AG08396 (cell line): ENCODE measurements around the gene CASKIN1.
"Not testable (repeated sequence)": the region's sequence is repeated elsewhere in the genome, so short reads cannot be mapped to it uniquely, and the experiment has no call there.

Experiments
- DNase-seq: peaks from one replicate; pipeline ENCODE4 v3.0.0; 2012; ENCODE audit warnings: low spot score, mixed read lengths

The CASKIN1 gene, protein sequence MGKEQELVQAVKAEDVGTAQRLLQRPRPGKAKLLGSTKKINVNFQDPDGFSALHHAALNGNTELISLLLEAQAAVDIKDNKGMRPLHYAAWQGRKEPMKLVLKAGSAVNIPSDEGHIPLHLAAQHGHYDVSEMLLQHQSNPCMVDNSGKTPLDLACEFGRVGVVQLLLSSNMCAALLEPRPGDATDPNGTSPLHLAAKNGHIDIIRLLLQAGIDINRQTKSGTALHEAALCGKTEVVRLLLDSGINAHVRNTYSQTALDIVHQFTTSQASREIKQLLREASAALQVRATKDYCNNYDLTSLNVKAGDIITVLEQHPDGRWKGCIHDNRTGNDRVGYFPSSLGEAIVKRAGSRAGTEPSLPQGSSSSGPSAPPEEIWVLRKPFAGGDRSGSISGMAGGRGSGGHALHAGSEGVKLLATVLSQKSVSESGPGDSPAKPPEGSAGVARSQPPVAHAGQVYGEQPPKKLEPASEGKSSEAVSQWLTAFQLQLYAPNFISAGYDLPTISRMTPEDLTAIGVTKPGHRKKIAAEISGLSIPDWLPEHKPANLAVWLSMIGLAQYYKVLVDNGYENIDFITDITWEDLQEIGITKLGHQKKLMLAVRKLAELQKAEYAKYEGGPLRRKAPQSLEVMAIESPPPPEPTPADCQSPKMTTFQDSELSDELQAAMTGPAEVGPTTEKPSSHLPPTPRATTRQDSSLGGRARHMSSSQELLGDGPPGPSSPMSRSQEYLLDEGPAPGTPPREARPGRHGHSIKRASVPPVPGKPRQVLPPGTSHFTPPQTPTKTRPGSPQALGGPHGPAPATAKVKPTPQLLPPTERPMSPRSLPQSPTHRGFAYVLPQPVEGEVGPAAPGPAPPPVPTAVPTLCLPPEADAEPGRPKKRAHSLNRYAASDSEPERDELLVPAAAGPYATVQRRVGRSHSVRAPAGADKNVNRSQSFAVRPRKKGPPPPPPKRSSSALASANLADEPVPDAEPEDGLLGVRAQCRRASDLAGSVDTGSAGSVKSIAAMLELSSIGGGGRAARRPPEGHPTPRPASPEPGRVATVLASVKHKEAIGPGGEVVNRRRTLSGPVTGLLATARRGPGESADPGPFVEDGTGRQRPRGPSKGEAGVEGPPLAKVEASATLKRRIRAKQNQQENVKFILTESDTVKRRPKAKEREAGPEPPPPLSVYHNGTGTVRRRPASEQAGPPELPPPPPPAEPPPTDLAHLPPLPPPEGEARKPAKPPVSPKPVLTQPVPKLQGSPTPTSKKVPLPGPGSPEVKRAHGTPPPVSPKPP (N-terminal part only)

DNA sequence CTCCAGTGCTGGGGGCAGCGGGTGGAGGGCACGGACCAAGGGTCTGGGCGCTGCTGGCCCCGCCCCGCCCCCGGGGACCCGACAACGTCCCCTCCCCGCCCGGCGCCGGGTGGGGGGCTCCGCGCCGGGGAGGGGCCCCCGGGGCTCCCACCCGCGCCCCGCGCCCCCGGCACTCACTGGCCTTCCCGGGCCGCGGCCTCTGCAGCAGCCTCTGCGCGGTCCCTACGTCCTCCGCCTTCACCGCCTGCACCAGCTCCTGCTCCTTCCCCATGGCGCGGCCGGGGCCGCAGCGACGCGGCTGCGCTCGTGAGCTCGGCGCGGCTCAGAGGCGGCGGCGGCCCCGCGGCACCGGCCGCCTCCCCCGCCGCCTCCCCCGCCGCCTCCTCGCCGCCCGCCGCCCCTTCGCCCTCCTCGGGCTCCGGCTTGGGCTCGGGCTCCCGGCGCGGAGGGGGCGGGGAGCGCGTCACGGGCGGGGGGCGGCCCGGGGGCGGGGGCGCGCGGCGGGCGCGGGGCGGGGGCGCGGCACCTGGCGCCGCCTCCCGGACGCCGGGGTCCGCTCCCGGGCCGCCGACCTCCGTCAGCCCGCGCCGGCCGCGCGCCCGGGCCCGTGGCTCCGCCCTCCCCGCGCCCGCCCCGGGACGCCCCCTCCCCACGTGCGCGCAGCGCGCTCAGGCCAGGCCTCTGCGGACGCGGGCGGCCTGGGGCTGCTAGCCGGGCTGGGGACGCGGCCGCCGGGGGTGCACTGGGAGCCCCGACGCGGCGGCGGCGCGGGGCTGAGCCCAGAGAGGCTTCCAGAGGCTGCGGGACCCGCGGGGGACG, at the start of gene CASKIN1:
Gene CASKIN1, minus strand, starts transcription at position 444 of the 819 bp plus-strand sequence. Its CDS starts 173 bp downstream, at position 271.
- peak; percentile 66 for DNase-seq

DNA sequence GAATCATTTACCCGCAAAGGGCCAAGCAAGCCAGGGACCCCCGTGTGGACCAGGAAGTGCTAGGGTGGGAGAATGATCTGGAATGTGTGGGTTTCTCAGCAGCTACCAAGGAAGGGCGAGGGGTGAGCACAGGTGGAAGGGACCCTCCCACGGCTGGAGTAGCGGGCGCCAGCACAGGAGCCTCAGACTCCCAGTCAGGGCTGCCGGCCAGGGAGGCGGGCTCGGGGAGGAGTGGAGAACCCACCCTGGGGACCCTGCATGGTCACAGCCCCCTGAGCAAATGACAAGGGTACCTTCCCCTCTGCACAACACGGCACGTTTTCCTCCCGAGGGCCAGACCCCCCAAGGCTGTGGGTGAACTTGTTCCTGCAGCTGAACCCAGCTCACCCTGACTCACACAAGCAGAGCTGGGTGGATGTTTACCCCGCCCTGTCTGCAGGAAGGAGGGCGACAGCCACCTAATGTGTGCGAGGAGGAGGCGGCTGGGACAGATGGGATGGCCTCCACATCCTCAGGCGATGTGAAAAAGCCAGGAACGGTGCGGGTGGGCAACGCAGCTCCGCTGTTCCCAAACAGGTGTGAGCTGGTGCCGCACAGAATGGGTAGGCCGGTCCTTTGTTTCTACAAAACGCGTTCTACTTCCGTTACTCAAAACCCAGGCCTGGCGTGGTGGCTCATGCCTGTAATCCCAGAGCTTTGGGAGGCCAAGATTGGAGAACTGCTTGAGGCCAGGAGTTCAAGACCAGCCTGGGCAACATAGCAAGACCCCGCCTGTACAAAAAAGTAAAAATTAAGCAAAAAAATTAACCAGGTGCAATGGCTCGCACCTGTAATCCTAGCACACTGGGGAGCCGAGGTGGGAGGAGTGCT, 48.8 kb upstream of the CASKIN1 start:
- DNase-seq: no peak

DNA sequence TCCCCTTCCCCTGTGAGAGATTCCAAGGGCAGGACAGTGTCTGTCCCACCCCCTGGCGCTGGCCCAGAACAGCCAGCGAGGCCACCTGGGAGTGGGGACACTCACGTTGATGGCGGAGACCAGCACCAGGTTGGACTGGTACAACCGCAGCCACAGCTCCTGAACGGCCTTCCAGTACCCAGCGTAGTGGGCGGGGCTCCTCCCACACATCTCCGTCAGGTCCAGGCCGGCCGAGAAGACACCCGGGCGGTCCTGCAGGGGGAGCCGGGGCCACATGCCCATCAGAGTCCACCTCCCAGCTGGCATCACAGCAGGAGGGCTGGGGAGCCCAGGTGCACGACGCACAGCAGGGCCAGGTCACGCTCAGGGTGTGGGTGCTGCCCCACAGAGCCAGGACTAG, 47.9 kb upstream of the CASKIN1 start:
- DNase-seq: no peak

DNA sequence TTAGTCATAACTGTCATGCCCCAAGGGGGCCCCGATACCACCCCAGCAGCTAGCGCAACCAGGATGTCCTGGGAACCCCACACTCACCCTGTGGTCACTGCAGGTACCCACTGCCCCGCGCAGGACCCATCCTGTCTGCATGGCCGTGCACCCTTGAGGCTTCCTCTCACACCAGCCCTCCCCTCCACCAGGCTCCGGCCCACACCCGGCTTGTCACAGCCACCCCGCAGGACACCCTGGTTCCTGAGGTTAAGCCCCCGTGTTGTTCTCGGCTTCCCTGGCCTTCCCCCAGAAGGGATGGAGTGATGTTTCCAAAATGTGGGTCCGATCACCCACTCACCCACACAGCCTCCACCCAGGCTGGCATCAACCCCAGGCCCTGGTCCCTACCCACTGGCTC, 47.4 kb upstream of the CASKIN1 start:
- no peak for DNase-seq

DNA sequence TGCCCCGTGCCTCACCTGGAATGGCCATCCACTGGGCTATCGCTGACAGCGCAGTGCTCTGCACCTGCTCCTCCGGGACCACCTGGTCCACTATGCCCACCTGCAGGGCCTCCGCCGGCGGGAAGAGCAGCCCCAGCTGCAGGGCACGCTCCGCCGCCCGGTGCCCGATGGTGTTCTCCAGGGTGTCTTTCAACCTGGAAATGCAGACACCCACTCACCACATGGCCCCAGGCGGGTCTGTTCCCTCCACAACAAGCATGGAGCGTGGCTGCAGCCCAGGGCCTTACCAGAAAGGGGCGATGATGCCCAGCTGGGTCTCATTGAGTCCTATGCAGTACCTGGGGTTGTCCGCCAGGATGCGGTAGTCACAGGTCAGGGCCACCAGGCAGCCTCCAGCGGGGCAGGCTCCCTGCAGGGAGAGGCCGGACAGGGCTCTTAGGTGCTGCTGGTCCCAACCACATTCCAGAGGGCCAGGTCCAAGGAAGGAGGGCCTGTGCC, 46.7 kb upstream of the CASKIN1 start:
- DNase-seq: no peak

DNA sequence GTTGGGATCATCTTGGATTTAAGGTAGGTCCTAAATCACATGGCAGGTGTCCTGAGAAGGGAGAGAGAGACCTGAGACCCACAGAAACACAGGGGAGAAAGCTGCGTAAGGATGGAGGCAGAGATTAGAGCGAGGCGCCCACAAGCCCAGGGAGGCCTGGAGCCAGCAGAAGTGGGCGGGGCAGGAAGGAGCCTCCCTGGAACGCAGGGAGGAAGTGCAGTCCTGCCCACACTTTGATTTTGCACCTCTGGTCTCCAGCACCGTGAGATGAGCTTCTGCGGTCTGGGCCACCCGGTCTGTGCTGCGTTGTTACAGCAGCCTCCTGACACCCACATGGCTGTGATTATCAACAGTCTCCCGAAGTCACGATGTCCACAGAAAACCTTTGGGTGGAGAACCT, 46.2 kb upstream of the CASKIN1 start:
- DNase-seq: no peak

DNA sequence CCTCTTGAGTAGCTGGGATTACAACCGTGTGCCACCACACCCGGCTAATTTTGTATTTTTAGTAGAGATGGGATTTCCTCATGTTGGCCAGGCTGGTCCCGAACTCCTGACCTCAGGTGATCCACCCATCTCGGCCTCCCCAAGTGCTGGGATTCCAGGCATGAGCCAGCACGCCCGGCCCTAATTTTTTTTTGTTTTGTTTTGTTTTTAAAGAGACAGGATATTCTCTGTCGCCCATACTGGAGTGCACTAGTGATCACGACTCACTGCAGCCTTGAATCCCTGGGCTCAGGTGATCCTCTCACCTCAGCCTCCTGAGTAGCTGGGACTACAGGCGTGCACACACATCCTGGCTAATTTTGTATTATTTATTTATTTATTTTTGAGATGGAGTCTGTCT, 43.9 kb upstream of the CASKIN1 start:
- DNase-seq: not testable (repeated sequence)

DNA sequence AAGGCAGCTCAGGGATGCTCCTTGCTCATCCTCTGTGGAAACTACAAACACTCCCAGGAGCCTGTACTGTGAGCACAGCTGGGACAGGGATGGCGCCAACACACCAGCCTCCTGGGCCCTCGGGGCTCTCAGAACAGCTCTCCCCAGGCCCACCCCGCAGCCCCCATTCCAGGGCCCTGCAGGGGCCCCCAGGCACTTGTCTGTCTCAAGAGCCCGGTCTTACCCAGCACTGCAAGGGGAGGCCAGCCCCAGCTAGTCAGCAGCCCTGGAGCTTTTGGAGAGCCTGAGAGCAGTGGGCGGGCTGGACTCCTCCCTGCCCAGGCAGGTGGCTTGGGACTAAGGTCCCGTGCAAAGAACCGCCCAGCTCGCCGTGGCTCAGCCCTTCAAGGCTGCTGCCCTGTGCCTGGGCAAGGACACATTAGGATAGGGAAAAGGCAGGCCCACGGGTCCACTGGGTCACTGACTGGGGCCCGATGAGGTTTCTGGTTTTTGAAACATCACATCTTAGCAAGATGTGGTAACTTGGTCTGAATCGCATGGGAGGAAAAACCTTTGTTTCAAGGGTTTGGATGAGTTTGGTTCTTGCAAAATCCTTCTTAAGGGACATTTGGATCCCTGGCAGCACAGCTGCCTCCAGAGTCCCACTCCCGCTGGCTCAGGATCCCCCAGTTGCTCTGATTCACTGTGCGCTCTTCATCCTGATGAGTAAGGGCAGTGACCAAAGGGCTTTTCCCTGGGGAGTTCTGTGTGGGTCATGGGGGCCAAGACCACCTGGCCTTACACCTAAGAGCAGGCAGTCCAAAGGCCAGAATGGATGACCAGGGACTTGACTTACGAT, 42.7 kb upstream of the CASKIN1 start:
- no peak for DNase-seq

DNA sequence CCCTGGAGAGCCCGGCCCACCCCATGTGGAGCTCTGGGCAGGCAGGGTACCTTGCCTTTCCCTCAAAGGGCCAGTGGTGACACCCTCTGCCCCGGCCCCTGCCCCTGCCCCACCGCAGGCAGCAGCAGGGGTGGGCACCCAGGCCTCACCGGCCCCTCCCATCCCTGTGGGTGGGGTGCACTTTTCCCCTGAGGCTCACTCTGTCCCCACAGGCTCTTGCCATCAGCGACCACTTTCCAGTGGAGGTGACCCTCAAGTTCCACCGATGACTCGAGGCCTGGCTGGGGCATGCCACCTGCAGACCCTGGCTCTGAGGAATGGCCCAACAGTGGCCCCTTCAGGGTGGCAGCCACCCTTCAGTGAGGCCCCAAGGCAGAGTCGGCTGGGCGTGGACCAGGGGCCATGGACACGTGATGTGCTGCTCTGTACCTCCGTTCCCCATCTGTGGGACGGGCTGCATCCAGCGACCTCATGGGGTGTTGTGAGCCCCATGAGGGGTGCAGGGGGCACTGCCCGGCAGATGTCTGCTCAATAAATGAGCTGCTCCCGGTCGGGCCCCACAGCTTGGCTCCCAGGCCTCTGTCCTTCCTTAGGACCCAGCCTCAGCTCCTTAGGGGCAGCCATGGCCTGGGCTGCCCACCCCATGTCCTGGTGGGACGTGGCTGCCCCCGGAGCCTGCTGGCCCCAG, 41.9 kb upstream of the CASKIN1 start:
- no peak for DNase-seq

DNA sequence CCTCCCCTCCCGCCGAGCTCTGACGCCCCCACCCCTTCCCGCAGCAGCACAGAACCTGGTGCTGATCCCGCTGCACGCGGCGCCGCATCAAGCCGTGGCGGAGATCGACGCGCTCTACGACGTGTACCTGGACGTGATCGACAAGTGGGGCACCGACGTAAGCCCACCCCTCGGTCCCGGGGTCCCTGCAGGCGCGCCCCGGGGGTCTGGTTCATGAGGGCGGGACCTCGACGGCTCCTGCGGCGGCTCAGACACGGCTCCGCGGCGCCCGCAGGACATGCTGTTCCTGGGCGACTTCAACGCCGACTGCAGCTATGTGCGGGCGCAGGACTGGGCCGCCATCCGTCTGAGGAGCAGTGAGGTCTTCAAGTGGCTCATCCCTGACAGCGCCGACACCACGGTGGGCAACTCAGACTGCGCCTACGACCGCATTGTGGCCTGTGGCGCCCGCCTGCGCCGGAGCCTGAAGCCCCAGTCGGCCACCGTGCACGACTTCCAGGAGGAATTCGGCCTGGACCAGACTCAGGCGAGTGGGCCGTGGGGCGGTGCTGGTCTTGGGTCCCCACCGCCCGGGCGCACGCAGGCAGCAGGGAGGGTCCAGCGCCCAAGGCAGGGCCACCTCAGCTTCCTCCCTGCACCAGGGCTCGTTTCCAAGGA, 41.2 kb upstream of the CASKIN1 start:
- peak; percentile 22 for DNase-seq

DNA sequence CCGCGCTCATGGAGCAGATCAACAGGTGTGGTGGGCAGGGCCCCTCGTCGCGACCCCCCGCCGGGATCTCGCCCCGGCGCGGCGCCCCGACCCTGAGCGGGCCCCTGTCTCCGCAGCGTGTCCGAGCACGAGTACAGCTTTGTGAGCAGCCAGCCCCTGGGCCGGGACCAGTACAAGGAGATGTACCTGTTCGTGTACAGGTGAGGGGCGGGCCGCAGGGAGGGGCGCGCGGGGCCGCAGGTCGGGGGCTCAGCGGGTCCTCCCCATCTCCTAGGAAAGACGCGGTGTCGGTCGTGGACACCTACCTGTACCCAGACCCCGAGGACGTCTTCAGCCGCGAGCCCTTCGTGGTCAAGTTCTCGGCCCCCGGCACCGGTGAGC, 40.7 kb upstream of the CASKIN1 start:
- no peak for DNase-seq

DNA sequence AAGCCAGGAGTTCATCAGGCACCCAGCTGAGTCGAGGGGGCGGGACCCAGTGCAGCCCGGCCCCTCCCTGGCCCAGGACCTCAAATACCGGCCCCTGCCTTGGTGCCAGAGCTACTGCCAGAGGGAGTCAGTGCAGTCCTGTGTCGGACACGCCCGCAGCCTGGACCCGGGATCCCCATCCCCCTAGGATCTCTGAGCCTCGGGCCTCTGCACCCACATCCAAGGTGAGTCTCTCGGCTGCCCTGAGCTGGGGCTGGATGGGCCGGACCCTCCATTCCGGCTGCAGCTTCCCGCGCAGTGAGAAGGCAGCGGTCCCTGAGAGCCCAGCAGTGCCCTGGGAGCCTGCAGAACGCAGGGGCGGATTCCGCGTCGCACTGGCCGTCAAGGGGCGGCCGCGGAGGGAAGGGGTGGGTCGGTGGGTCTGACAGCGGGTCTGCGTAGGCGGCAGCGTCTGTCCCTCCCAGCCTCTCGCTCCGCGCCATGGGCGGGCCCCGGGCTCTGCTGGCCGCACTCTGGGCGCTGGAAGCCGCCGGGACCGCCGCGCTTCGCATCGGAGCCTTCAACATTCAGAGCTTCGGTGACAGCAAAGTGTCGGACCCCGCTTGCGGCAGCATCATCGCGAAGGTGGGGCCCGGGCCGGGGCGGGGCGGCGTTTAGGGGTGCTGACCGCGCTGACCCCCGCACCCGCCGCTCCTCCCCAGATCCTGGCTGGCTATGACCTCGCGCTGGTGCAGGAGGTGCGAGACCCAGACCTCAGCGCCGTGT, 40.1 kb upstream of the CASKIN1 start, which contains the start of gene DNASE1L2:
Gene DNASE1L2, plus strand, starts transcription at position 108 of the 765 bp plus-strand sequence. Its CDS starts 373 bp downstream, at position 481.
- peak; percentile 75 for DNase-seq

DNA sequence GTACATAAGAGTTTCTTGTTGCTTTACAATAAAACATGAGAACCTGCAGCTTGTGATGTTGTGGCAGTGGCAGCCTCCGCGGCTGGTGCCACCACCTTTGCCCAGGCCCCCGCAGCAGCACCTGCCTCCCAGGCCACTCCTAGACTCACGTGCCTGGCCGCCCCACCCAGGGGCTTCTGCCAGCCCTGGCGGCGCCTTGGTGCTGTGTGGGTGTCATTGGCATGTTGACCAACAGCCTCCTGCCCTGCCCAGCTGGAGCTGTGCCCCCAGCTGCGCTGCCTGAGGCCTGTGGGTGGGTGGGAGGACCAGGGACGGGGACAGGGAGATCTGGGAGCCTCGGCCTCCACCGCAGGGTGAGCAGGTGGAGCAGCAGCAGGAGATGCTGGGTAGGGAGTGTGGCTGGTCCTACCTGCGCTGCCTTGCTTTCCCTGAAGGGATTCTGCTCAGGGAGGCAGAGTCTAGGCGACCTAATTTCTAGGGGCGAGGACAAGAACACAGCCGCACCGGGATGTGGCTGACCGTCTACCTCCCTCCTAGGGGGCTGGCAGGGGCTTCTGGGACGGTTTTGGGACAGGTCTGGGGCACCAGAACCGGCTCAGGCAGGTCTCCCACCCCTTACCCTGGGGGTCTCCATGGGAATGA, 39.4 kb upstream of the CASKIN1 start:
- DNase-seq: no peak

DNA sequence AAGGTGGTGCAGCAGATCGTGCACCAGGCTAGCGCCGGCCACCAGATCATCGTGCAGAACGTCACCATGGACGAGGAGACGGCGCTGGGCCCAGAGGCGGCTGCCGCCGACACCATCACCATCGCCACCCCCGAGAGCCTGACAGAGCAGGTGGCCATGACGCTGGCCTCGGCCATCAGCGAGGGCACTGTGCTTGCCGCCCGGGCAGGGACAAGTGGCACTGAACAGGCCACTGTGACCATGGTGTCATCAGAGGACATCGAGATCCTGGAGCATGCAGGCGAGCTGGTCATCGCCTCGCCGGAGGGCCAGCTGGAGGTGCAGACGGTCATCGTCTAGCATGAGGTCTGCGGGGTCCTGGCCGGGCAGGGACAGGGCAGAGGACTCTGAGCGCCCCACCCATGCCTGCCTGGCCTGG, 38.8 kb upstream of the CASKIN1 start:
- DNase-seq: no peak

DNA sequence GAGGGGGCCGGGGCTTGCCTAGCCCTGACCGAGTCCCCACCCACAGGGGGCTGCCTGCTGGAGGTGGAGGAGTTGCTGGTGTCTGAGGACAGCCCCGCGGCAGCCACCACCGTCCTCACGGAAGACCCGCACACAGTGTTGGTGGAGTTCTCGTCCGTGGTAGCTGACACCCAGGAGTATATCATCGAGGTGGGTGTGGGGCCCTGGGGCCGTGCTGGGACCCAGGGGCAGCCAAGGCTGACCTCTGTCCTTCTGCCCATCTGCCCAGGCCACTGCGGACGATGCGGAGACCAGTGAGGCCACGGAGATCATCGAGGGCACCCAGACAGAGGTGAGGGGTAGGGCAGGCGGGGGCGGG, 38.4 kb upstream of the CASKIN1 start:
- DNase-seq: no peak

DNA sequence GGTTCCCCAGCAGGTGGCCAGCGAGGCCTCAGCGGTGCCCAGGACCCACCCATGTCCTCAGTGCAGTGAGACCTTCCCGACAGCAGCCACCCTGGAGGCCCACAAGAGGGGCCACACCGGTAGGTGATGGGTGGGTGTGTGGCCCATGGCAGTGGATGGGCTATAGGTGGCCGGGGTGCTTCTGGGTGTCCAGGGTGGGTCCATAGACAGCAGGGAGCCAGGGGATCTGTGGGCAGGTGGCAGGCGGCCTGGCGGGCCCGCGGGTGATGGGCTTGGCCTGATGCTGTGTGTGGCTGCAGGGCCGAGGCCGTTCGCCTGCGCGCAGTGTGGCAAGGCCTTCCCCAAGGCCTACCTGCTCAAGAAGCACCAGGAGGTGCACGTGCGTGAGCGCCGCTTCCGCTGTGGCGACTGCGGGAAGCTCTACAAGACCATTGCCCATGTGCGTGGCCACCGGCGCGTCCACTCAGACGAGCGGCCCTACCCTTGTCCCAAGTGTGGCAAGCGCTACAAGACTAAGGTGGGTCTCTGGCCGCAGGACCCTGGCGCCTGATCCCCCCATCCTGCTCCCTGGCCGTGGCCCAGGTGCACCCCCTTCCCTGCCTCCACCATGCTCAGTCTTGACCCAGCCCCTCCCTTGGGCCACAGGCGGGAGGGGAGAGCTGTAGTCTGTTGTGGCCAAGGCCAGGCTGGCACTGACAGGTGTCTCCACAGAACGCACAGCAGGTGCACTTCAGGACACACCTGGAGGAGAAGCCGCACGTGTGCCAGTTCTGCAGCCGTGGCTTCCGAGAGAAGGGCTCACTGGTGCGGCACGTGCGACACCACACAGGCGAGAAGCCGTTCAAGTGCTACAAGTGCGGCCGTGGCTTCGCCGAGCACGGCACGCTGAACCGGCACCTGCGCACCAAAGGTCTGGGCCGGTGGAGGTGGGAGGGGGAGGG, 37.7 kb upstream of the CASKIN1 start:
- DNase-seq: no peak
